GM19463 (cell line): ENCODE data around the gene KCNJ16.

ENCODE experiments used
- ATAC-seq: cut with Tn5 transposase; IDR thresholded peaks from one replicate; pipeline ENCODE4 v1.9.1; 2021; ENCODE audit warnings: mild to moderate bottlenecking, moderate library complexity; ENCODE audit not compliant: unreplicated experiment

KCNJ16 gene

DNA sequence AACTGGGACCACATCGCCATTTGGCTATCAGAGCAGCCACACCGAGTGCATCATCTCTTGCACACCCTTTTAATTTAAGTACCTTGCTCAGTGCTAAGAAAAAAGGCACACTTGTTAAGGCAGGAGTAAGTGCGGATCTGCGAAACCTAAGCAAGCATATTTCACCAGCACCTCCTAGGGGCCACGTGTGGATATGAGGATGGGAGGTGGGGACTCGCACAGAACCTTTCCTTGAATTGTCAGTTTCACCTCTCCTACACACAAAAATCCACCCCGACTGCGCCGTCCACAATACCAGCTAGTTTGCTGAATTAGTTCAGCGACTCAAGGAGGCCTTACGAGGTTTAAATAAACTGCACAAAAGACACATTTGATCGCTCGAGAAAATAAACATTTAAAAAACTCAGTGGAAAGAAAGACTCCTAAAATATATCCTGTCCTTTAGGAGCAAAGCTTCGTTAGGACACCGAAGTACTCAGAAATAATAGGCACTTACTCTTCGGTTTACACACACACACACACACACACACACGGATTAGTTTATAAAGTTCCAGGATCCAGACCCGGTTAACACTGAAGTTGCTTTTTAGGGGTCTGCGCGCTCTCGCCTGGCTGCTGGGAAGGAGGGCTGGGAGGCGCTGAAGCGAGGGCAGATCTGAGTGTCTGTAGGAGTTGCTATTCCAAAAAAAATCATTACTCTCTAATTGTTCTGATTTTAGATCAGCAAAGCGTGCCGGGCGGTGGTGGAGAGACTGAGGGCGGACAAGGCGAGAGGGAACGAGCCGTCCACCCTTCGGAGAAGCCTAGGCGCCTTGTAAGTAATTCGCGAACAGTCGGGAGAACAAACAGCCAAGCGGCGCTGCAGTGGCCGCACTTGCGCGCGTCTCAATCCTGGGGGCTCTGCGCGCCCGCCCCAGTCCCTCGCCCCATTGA is 93.3 kb downstream of the KCNJ16 start:
- ATAC-seq: peak; percentile 20

DNA sequence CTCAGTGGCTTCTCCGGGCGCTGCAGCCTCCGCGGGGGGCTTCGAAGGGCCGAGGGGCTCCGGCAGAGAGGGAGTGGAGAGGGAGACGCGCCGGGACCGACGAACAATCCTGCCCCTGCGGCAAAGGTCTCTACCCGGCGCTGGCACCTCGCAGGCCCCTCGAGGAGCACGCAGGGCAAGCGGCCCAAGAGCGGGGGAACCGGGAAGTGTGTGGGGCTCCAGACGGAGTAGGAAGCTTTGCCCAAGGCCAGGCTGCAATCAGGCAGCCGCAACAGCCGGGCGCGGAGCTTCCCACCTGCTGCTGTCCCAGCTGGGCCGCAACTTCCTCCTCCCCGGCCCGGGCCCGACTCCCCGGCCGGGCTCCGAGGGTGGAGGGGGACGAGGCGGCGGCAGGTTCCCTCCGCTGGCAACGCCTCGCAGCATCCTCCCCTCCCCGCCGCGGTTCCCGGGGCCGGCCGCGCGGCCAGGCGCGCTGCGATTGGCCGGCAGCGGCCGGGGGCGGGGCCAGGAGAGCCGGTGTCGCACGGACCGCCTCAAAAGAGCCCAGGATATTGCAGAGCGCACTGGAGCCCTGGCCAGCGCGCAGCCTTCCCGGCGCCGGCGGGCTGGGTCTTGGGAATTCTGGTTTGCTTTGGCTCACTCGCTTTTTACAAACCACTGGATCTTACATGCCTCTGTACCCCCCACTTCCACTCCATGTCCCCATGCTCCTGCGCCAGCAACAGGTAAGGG is 94.1 kb downstream of the KCNJ16 start, which contains the start of gene KCNJ2:
Gene KCNJ2 (plus strand): TSS at position 556 of the 732 bp plus-strand sequence. CDS start 5,508 bp downstream, outside the sequence.
- peak; percentile 93 for ATAC-seq

DNA sequence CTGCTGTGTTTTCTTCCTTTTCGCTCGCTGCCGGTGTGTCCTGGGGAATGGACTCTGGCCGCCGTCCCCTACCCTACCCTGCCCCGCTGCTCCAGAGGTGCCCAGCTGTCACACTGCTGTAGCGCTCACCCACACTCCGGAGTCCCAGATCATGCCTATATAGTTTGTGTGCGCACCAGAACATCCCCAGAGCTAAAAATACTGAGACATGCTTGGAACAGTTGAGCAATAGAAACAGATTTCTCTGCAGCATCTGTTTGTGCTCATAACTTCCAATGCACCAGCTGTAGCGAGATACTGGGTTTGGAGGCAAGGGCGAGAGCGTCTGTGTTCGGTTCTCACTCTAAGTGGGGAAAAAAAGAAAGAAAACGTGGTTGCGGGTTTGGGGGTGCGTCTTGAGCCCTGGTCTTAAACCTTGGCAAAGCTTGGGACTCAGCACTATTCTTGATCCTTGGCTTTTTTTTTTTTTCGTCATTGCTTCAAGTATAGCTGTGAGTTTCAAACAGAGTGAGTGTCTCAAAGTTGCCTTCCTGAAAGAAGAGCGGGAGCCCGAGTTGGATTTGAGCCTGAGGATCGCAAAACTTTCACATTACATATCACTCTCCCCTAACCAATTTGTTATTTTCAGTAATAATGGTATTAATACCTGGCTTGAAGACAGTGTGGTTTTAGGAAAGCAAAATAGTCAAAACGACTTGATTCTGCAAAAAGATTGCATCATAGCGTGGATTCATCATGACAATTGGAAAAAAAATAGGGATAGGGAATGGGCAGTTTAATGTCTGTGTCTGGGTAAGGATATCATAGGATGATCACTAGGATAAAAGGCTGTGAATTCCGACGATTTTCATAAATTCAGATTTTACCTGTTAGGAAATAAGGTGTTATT is 94.9 kb downstream of the KCNJ16 start:
- no peak for ATAC-seq

DNA sequence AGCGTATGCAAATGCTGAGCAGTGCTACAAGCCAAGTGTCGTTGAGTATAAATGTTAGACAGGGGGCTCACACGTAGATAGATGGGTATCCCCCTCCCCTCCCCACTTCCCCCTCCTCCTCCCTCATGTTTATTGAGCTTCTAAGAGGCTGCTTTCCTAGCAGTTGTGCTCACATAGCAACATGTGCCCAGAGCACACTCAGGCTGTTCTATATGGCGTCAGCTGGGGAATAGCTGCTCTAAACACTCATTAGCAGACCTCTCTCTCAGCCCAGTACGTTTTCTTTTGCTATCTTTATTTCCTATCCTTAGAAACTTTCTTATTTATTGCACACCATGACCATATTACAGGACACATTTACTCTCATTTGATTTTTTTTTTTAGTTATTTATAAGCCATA is 96.1 kb downstream of the KCNJ16 start:
- no peak for ATAC-seq

DNA sequence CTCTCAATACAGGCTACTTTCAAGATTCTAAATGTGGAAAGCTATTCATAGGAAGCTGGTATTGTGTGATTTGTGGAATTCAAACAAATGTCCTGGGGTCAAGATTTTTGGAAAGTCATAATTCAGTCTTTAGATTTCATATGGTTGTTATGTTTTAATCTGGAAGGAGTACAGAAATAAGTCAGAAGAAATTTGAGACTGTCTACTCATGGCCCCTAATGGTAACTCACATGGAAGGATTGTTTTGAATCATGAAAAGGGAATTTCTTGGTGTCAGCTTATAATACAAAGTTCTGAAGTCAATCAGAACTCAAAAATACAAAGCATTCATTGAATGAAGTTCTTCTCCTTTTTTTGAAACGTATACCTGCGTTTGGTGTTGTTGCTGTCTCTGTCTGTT is 97.4 kb downstream of the KCNJ16 start:
- ATAC-seq: no peak

DNA sequence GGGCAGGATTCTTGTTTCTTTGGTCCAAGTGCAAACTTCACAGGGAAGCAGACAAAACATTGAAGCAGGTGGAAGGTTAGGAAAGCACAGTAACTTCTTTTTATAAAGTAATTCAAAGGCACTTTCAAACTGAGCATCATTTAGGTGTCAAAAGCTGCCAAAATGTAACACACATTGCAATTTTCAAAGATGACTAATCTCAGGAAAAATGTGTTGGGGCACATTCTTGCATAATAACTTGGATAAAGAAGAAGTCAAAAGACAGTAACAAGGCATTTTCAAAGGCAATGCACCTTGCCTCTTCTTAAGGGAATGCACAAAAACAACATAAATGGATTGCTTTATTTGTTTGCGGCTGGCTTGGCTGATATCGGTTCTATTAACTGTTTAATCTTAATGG is 97.9 kb downstream of the KCNJ16 start:
- no peak for ATAC-seq

DNA sequence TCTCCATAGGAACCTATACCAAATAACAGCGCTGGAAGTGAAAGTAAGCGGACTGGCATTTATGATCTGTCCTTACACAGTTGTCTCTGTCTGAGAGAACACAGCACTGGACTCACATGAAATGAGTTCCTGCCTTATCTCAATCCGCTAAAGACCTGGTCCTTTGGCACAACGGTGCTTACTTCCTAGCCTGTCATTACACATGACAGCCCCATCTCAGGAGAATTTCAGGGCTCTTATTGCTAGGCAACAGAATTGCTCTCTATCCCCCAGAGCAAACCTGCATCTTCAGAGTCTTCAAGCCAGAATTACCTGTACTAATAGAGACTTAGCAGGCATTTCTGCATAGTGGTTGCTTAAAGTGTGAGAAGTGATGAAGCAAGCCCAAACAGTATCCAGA is 98.7 kb downstream of the KCNJ16 start:
- ATAC-seq: no peak

DNA sequence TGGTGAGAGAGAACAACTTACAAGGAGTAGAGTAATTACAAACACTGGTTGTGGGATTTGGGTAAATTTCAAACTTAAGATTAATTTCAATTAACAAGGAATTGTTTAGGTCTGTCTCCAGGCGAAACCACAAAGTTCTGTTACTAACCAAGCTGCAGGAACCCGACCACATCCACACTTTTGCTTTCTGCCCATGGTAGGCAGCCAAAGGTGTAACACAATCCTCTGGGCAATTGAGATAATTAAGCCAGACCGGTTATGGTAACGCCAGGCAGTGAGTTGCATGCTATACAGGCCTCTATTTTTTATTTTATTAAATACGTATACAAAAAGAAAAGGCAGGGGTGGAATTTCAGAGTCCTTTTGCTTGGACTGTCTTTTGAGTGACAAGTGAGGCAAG is 106.4 kb downstream of the KCNJ16 start:
- ATAC-seq: no peak

DNA sequence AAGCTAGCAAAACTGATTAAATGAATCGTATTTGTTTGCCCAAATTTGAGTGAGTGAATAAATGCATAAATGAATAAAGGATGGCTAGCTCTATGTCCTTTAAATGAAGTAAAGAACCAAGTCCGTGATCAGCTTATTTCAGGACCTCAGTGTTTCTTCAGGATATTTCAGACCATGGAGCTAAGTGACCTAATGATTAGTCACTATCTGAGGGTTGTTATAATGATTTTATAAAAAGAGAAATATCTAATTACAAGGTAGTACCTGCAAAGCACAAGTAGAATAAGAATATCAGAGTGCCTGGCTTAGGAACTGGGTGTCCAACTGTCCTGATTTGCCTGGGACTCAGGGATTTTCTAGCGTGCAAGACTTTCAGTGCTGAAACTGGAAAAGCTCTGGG is 106.8 kb downstream of the KCNJ16 start:
- no peak for ATAC-seq

DNA sequence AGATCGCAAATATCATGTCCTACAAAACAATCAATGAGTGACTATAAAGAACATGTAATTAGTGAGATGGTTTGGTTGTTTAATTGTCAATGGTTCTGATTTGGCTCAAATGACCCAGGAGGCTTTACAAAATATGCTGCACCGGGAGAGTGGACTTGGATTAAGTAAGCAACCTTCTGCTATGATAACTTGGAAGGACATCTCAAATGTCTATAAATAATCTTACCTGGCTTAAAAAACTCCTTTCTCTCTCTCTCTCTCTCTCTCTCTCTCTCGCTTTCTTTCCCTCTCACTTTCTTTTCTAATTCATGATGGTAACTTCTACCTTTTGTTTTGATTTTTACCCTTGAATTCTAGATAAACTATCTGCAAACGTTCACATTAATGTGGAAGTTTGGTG is 108.5 kb downstream of the KCNJ16 start:
- no peak for ATAC-seq

DNA sequence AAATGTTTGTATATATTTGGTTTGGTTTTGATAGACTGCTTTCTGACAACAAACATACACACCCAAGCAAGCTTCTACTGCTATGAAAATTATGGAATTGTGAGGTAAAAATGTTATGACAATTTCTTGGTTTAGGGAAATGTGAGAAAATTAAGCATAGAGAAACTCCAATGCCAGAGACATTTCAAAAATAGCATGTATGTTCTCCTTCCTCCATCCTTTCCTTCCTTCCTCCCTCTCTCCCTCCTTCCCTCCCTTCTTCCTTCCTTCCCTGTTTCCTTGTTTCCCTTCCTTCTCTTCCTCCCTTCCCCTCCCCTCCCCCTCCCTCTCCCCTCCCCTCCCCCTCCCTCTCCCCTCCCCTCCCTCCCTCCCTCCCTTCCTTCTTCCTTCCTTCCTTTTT is 109.2 kb downstream of the KCNJ16 start:
- no peak for ATAC-seq

DNA sequence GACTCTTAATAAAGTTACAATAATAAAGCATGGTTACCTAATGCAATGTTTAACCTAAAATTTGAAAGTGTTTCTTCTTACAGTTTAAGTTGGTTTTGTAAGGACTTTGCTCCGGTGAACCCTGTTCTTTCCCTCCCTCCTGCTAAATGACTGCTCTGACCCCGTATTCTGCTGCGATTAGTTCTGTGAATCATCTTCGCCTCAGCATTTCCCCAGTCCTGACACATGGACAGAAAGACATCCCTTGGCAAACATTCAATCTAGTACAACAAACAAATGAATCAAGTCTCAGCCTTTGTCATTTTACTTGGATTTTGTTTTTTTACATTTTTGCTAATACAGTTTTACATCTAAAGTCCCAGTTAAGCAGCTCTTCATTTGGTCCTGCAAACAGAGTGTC is 109.7 kb downstream of the KCNJ16 start:
- ATAC-seq: no peak
